ENCODE measurements around the gene RCOR2. TPM values are rescaled to one million over a fixed set of nuclear protein-coding genes. Genes with fewer than 3 reads are reported as not detected.

The RCOR2 gene
- total RNA-seq, 1 donor from 2014 or later: 38.1 TPM

DNA sequence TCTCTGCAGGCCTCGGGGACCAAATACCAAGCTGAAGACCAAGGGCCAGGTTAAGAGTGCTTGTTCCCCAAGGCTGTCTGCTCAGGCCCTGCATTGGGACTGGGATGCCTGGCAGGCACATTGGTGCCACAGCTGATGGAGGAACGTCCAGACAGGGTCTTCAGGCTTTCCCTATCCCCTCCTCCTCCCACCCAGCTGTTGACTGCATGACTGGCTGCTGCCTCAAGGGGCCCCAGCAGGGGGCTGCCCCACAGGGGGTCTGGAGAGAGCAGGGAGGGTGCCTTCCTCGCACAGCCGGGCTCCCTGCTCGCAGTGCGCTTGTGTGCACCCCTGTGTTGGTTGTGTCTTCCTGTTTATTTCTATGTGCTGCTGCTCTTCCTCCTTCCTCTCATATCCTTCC lies 9.9 kb downstream of the RCOR2 start:
- peaks cover 4% of the 10 kb centered on the region for H3K36me3 Mint-ChIP-seq
- no peak overlapping the region for H3K4me3 Mint-ChIP-seq
- no peaks in the 10 kb centered on the region for H3K27me3 Mint-ChIP-seq
- H3K9me3 Mint-ChIP-seq: no peaks in the 10 kb centered on the region
- TF ChIP-seq, protein P1, sequence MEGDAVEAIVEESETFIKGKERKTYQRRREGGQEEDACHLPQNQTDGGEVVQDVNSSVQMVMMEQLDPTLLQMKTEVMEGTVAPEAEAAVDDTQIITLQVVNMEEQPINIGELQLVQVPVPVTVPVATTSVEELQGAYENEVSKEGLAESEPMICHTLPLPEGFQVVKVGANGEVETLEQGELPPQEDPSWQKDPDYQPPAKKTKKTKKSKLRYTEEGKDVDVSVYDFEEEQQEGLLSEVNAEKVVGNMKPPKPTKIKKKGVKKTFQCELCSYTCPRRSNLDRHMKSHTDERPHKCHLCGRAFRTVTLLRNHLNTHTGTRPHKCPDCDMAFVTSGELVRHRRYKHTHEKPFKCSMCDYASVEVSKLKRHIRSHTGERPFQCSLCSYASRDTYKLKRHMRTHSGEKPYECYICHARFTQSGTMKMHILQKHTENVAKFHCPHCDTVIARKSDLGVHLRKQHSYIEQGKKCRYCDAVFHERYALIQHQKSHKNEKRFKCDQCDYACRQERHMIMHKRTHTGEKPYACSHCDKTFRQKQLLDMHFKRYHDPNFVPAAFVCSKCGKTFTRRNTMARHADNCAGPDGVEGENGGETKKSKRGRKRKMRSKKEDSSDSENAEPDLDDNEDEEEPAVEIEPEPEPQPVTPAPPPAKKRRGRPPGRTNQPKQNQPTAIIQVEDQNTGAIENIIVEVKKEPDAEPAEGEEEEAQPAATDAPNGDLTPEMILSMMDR (conservative IDR thresholded peaks at IDR 0.05): no peak
- H3K27ac Mint-ChIP-seq: no peak overlapping the region
- DNase-seq (ENCODE audit: extremely low spot score, unreplicated experiment): no peak
- peaks cover 3% of the 10 kb centered on the region for H3K4me1 Mint-ChIP-seq (ENCODE audit: unreplicated experiment)

DNA sequence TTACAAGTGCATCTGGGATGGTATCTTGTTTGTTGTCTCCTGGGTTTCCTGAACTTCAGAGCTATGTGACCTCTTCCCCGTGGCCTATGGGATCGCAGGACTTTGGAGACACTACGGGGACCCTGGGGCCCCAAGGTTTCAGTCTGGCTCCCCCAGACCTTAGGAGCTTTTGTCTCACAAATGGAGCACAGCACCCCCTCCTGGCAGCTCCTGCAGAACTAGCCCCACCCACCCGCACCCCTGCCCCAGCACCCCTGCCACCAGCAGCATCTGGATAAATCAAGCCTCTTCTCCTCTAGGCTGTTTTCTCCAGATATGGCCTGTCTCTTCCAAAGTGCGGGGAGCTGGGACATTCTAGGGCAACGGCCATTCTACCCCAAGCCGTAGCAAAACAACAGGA lies 10.4 kb downstream of the RCOR2 start:
- Mint-ChIP-seq H3K4me1 (ENCODE audit: unreplicated experiment) (peaks cover 3% of the 10 kb centered on the region), H3K27ac (no peak overlapping the region)
- DNase-seq (ENCODE audit: extremely low spot score, unreplicated experiment): no peak

DNA sequence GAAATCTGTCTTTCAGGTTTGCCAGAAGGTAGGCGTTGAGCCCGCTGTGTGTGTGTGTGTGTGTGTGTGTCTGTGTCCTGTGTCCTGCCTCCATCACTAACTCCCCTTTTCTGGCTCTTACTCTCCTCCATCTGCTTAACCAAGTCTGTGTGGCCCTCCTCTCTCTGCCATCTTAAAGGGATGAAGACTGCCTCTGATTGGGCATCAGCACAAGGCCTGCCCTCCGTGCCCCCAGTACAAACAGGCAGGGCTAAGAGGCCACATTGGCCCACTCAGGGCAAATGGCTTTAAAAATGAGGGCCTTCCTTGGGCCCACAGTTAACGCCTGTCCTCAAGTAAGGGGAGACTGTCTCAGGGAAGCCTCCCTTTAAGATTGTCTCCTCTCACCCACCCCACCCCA lies 10.9 kb downstream of the RCOR2 start:
- no peaks in the 10 kb centered on the region for H3K27me3 Mint-ChIP-seq
- H3K9me3 Mint-ChIP-seq: no peaks in the 10 kb centered on the region
- DNase-seq (ENCODE audit: extremely low spot score, unreplicated experiment): no peak
- no peak overlapping the region for H3K27ac Mint-ChIP-seq
- no peak overlapping the region for H3K4me3 Mint-ChIP-seq
- peaks cover 3% of the 10 kb centered on the region for H3K4me1 Mint-ChIP-seq (ENCODE audit: unreplicated experiment)
- peaks cover 9% of the 10 kb centered on the region for H3K36me3 Mint-ChIP-seq
- TF ChIP-seq, protein P1 (conservative IDR thresholded peaks at IDR 0.05): no peak

More for the DNA sequence above, 10.4 kb downstream of the RCOR2 start:
- TF ChIP-seq, protein P1 (conservative IDR thresholded peaks at IDR 0.05): peak; percentile 56
- Mint-ChIP-seq H3K9me3 (no peaks in the 10 kb centered on the region), H3K27me3 (no peaks in the 10 kb centered on the region), H3K4me3 (no peak overlapping the region), H3K36me3 (peaks cover 7% of the 10 kb centered on the region)

DNA sequence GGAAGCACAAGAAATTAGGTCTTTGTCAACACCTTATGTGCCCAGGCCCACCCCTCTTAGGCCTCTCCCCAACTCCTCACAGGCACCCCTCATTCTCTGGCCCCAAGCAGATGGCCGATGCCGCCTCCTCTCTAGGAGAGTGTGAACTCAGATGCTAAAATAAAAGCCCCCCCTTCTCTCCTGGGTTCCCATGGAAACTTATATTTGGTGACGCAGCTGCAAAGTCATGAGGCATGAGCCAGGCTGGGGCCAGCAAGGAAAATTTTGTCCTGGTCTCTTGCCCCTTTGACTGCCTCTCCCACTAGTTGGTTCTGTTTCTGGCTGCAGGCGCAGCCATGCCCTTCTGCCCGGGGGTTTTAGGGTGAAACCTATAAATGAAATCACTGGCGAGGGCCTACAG lies 11.8 kb downstream of the RCOR2 start:
- H3K27me3 Mint-ChIP-seq: no peaks in the 10 kb centered on the region
- TF ChIP-seq, protein P1 (conservative IDR thresholded peaks at IDR 0.05): no peak
- H3K27ac Mint-ChIP-seq: no peak overlapping the region

DNA sequence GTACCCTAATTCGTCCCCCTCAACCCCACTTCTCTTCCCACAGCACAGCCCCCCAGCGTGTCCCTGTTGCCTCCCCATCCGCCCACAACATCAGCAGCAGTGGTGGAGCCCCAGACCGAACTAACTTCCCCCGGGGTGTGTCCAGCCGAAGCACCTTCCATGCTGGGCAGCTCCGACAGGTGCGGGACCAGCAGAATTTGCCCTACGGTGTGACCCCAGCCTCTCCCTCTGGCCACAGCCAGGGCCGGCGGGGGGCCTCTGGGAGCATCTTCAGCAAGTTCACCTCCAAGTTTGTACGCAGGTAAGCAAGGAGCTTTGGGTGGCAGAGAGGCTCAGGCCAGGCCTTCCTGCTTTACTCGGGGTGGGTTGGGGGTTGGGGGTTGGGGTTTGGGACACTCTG lies 12.2 kb downstream of the RCOR2 start:
- H3K27ac Mint-ChIP-seq: no peak overlapping the region
- no peak for DNase-seq (ENCODE audit: extremely low spot score, unreplicated experiment)

More for the DNA sequence above, 11.8 kb downstream of the RCOR2 start:
- no peaks in the 10 kb centered on the region for H3K9me3 Mint-ChIP-seq
- no peak overlapping the region for H3K4me3 Mint-ChIP-seq
- peaks cover 15% of the 10 kb centered on the region for H3K36me3 Mint-ChIP-seq
- DNase-seq (ENCODE audit: extremely low spot score, unreplicated experiment): no peak
- peaks cover 3% of the 10 kb centered on the region for H3K4me1 Mint-ChIP-seq (ENCODE audit: unreplicated experiment)

More for the DNA sequence above, 12.2 kb downstream of the RCOR2 start:
- Mint-ChIP-seq H3K27me3 (no peaks in the 10 kb centered on the region), H3K4me1 (ENCODE audit: unreplicated experiment) (peaks cover 3% of the 10 kb centered on the region), H3K9me3 (no peaks in the 10 kb centered on the region), H3K4me3 (no peak overlapping the region), H3K36me3 (peaks cover 15% of the 10 kb centered on the region)
- TF ChIP-seq, protein P1 (conservative IDR thresholded peaks at IDR 0.05): no peak

Measured in type B pancreatic cell (in vitro differentiated cells).